ENCODE data around the gene C1QTNF12. TPM values are rescaled to one million over a fixed set of nuclear protein-coding genes. Genes with fewer than 3 reads are reported as not detected.

C1QTNF12 gene
- total RNA-seq, 2 experiments from 2014 or later, result 1.8 to 6.1 TPM

DNA sequence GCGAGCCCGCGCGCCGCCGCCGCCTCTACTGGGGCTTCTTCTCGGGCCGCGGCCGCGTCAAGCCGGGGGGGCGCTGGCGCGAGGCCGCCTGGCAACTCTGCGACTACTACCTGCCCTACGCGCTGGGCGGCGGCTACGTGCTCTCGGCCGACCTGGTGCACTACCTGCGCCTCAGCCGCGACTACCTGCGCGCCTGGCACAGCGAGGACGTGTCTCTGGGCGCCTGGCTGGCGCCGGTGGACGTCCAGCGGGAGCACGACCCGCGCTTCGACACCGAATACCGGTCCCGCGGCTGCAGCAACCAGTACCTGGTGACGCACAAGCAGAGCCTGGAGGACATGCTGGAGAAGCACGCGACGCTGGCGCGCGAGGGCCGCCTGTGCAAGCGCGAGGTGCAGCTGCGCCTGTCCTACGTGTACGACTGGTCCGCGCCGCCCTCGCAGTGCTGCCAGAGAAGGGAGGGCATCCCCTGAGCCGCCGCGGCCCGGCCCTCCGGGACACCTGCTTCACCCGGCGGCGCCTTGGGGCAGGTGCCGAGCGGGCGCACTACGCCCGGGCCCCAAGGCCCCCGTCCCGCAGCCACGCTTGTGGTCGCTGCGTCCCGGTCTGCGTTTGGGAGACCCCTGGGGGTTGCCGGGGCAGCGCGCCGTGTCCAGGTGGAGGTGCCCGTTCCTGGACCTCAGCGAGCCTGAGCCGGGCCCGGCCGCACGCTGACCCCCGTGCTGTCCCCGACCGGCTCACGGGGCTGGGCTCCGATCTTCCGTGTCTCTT is 13.5 kb downstream of the C1QTNF12 start:
- no peak overlapping the region for H3K27ac ChIP-seq (ENCODE audit: low read depth, low read length, poor library complexity, severe bottlenecking)
- DNase-seq (ENCODE audit: low spot score), result no peak
- H3K4me3 ChIP-seq (ENCODE audit: low read depth, low read length, poor library complexity, severe bottlenecking), result peak overlapping the region; percentile 69
- CTCF ChIA-PET (ENCODE audit: unreplicated experiment), result no interaction called here
- H3K9me2 ChIP-seq (ENCODE audit: insufficient read depth, low read length), result no peaks in the 10 kb centered on the region
- BruUV-seq (replicated peaks), result no TSS peak
- no peaks in the 10 kb centered on the region for H3K9me3 ChIP-seq (ENCODE audit: low read length)
- POLR2A ChIA-PET, result no interaction called here
- TF ChIP-seq CTCF (conservative IDR thresholded peaks at IDR 0.05; ENCODE audit: low read length) (no peak), EZH2phosphoT487 (IDR thresholded peaks at IDR 0.05; ENCODE audit: borderline replicate concordance, low read depth, low read length) (no peak)
- H3K4me1 ChIP-seq (ENCODE audit: insufficient read depth, low read length, poor library complexity, severe bottlenecking), result peaks cover 28% of the 10 kb centered on the region
- H4K20me1 ChIP-seq (ENCODE audit: insufficient read depth, low read length), result no peaks in the 10 kb centered on the region
- no peak overlapping the region for H2AFZ ChIP-seq (ENCODE audit: low read length)
- H3K36me3 ChIP-seq (ENCODE audit: insufficient read depth, low read length), result peaks cover 22% of the 10 kb centered on the region
- peaks cover 54% of the 10 kb centered on the region for H3K79me2 ChIP-seq (ENCODE audit: insufficient read depth, low read depth, low read length)
- intact Hi-C loops (cut with micrococcal nuclease; ENCODE audit: unreplicated experiment), result loop anchor here (1.0 to 10.0 kb wide), 3 partner anchors 74 to 198 kb away; partner anchors contain the start of genes ACAP3, C1orf159 and PUSL1
- H3K4me2 ChIP-seq (ENCODE audit: low read length), result peak overlapping the region; percentile 70

- no peaks in the 10 kb centered on the region for H3K9me3 ChIP-seq (ENCODE audit: low read length)
- no peaks in the 10 kb centered on the region for H4K20me1 ChIP-seq (ENCODE audit: insufficient read depth, low read length)
- peak within 1 kb of the TSS; percentile 69 for H2AFZ ChIP-seq (ENCODE audit: low read length)
- H3K27ac ChIP-seq (ENCODE audit: low read depth, low read length, poor library complexity, severe bottlenecking), result peak within 1 kb of the TSS; percentile 43
- no peaks in the 10 kb centered on the region for H3K9me2 ChIP-seq (ENCODE audit: insufficient read depth, low read length)
- H3K4me1 ChIP-seq (ENCODE audit: insufficient read depth, low read length, poor library complexity, severe bottlenecking), result peaks cover 28% of the 10 kb centered on the region
- TF ChIP-seq EZH2phosphoT487 (IDR thresholded peaks at IDR 0.05; ENCODE audit: borderline replicate concordance, low read depth, low read length) (no peak), CTCF (conservative IDR thresholded peaks at IDR 0.05; ENCODE audit: low read length) (no peak)
- POLR2A ChIA-PET, result interaction anchor here (0.5 kb wide), 1 partner anchor 91 kb away, joined by 3 read pairs; no protein-coding TSS in a partner anchor
- peaks cover 28% of the 10 kb centered on the region for H3K36me3 ChIP-seq (ENCODE audit: insufficient read depth, low read length)
- no TSS peak for BruUV-seq (replicated peaks)
- H3K79me2 ChIP-seq (ENCODE audit: insufficient read depth, low read depth, low read length), result peaks cover 54% of the 10 kb centered on the region
- intact Hi-C loops (cut with micrococcal nuclease; ENCODE audit: unreplicated experiment), result loop anchor here (1.0 to 10.0 kb wide), 3 partner anchors 75 to 198 kb away; partner anchors contain the start of genes ACAP3, C1orf159 and PUSL1
- no peak for DNase-seq (ENCODE audit: low spot score)
- H3K4me2 ChIP-seq (ENCODE audit: low read length), result peak within 1 kb of the TSS; percentile 99
- H3K4me3 ChIP-seq (ENCODE audit: low read depth, low read length, poor library complexity, severe bottlenecking), result peak within 1 kb of the TSS; percentile 78
- CTCF ChIA-PET (ENCODE audit: unreplicated experiment), result no interaction called here
Observed at GRCh38 chr1:1232208-1232795, 14.2 kb downstream of the C1QTNF12 start, which contains the start of gene B3GALT6. Gene B3GALT6, plus strand, starts transcription at chr1:1232237. Its CDS starts 42 bp downstream, at chr1:1232279.

Measured in OCI-LY7 (cell line).